CD4-positive, alpha-beta memory T cell (primary cell): ENCODE data around the gene KCNH2. TPM values are rescaled to one million over a fixed set of nuclear protein-coding genes. Genes with fewer than 3 reads are reported as not detected.

ENCODE experiments used
- CTCF ChIA-PET: fragments of 350-600 bp; sonication (Branson Sonifier 250); formaldehyde crosslinking; loops from one replicate; lab custom pipeline; 2021; ENCODE audit warnings: inconsistent platforms; ENCODE audit not compliant: partially characterized antibody; lab: Charles Lee
- POLR2A ChIA-PET: fragments of 350-600 bp; sonication (Branson Sonifier 250); formaldehyde crosslinking; loops from one replicate; lab custom pipeline; 2021; ENCODE audit not compliant: partially characterized antibody; lab: Charles Lee
- DNase-seq, 5 donors: peaks; one replicate each; pipeline versions ENCODE4 v3.0.0 to v3.0.0-alpha.2; 2020 to 2022; ENCODE audit warnings: mixed read lengths in 1 of 5
- H3K27ac ChIP-seq: one replicate; pipeline ENCODE4 v1.7.0; 2013; ENCODE audit warnings: low read depth, low read length
- H3K27me3 ChIP-seq: 2 replicates; pipeline ENCODE4 v1.7.0; 2013; ENCODE audit warnings: mild to moderate bottlenecking, low read length, moderate library complexity; ENCODE audit not compliant: insufficient read depth
- H3K36me3 ChIP-seq: 2 replicates; pipeline ENCODE4 v1.7.0; 2013; ENCODE audit warnings: mild to moderate bottlenecking, low read length, moderate library complexity; ENCODE audit not compliant: insufficient read depth
- H3K4me1 ChIP-seq: 2 replicates; pipeline ENCODE4 v1.7.0; 2013; ENCODE audit warnings: mild to moderate bottlenecking, low read length, moderate library complexity; ENCODE audit not compliant: insufficient read depth
- H3K4me3 ChIP-seq, 2 donors: one replicate each; pipeline ENCODE4 v1.7.0; 2013; ENCODE audit warnings: low read length in 2 of 2, mild to moderate bottlenecking in 1 of 2
- H3K9me3 ChIP-seq, 2 donors: one replicate each; pipeline ENCODE4 v1.7.0; 2013; ENCODE audit warnings: low read length in 2 of 2, control low read depth in 1 of 2; ENCODE audit not compliant: control insufficient read depth in 1 of 2
- H3K27ac Mint-ChIP-seq, 7 donors: one replicate each; pipeline ENCODE4 v1.8.0; 2020 to 2021; ENCODE audit warnings: mixed read lengths in 7 of 7, mild to moderate bottlenecking in 6 of 7, inconsistent platforms in 3 of 7, moderate library complexity in 3 of 7
- H3K27me3 Mint-ChIP-seq, 2 donors: one replicate each; pipeline ENCODE4 v1.8.0; 2020 to 2021; ENCODE audit warnings: mixed read lengths in 2 of 2
- H3K36me3 Mint-ChIP-seq, 2 donors: one replicate each; pipeline ENCODE4 v1.8.0; 2020 to 2021; ENCODE audit warnings: mixed read lengths in 2 of 2, inconsistent platforms in 1 of 2, mild to moderate bottlenecking in 1 of 2
- H3K4me1 Mint-ChIP-seq, 4 donors: one replicate each; pipeline ENCODE4 v1.8.0; 2020 to 2021; ENCODE audit warnings: mixed read lengths in 4 of 4, mild to moderate bottlenecking in 1 of 4
- H3K4me3 Mint-ChIP-seq, 8 donors: one replicate each; pipeline ENCODE4 v1.8.0; 2020 to 2021; ENCODE audit warnings: mixed read lengths in 8 of 8, mild to moderate bottlenecking in 7 of 8, moderate library complexity in 6 of 8, inconsistent platforms in 3 of 8
- H3K9me3 Mint-ChIP-seq, 8 donors: one replicate each; pipeline ENCODE4 v1.8.0; 2020 to 2021; ENCODE audit warnings: mixed read lengths in 8 of 8, mild to moderate bottlenecking in 5 of 8, inconsistent platforms in 3 of 8, moderate library complexity in 1 of 8
- intact Hi-C: fragments of 100-400 bp; cut with micrococcal nuclease; formaldehyde crosslinking; loops from one replicate; pipeline ENCODE4 v1.15.1; 2023
- polyA plus RNA-seq, 2 donors: library from polyadenylated mRNA; unstranded; fragments of 300-500 nt; fragmentation: Illumina TruSeq; gene quantifications; one replicate each; pipeline ENCODE4 v1.2.3, GENCODE V29; 2021
- total RNA-seq, 2 experiments: library from RNA; stranded (reverse); gene quantifications; one replicate each; pipeline ENCODE4 v1.2.3, GENCODE V29; 2021

Gene KCNH2
- total and polyA plus RNA-seq, 4 experiments from 2014 or later = 1.8 to 2.6 (median 2.4) TPM

- ChIA-PET POLR2A (no interaction called here), CTCF (no interaction called here)
- no peak overlapping the region for H3K27ac Mint-ChIP-seq
- H3K9me3 Mint-ChIP-seq = no peaks in the 10 kb centered on the region
- H3K27me3 Mint-ChIP-seq = peaks cover 3% of the 10 kb centered on the region in 2 donors
- peaks cover 0 to 1% of the 10 kb centered on the region in 2 donors for H3K36me3 Mint-ChIP-seq
- H3K4me3 Mint-ChIP-seq = no peak overlapping the region
- peaks cover 9% of the 10 kb centered on the region for H3K4me1 ChIP-seq
- no peak overlapping the region for H3K4me3 ChIP-seq
- intact Hi-C loops = no loop called here
- no peaks in the 10 kb centered on the region for H3K36me3 ChIP-seq
- H3K27ac ChIP-seq = no peak overlapping the region
- no peak for DNase-seq
- H3K4me1 Mint-ChIP-seq = peaks cover 7 to 24% (median 11%) of the 10 kb centered on the region in 4 donors
- no peaks in the 10 kb centered on the region for H3K9me3 ChIP-seq
- H3K27me3 ChIP-seq = no peaks in the 10 kb centered on the region
Measured at GRCh38 chr7:150947241-150947745, 30.8 kb downstream of the KCNH2 start.

- no peak overlapping the region for H3K4me3 ChIP-seq
- H3K4me1 ChIP-seq = peaks cover 15% of the 10 kb centered on the region
- no peak overlapping the region for H3K27ac Mint-ChIP-seq
- H3K36me3 Mint-ChIP-seq = peaks cover 0 to 1% of the 10 kb centered on the region in 2 donors
- H3K27me3 Mint-ChIP-seq = peaks cover 3% of the 10 kb centered on the region in 2 donors
- no peak for DNase-seq
- CTCF ChIA-PET = no interaction called here
- no peak overlapping the region for H3K27ac ChIP-seq
- H3K36me3 ChIP-seq = no peaks in the 10 kb centered on the region
- no peak overlapping the region for H3K4me3 Mint-ChIP-seq
- H3K9me3 Mint-ChIP-seq = no peaks in the 10 kb centered on the region
- intact Hi-C loops = no loop called here
- H3K9me3 ChIP-seq = no peaks in the 10 kb centered on the region
- peaks cover 13 to 31% (median 17%) of the 10 kb centered on the region in 4 donors for H3K4me1 Mint-ChIP-seq
- H3K27me3 ChIP-seq = no peaks in the 10 kb centered on the region
- POLR2A ChIA-PET = no interaction called here
Measured at GRCh38 chr7:150946421-150947240, 31.5 kb downstream of the KCNH2 start.

- Mint-ChIP-seq H3K4me1 (peaks cover 13 to 38% (median 21%) of the 10 kb centered on the region in 4 donors), H3K27me3 (peaks cover 3% of the 10 kb centered on the region in 2 donors), H3K36me3 (peaks cover 0 to 1% of the 10 kb centered on the region in 2 donors), H3K9me3 (no peaks in the 10 kb centered on the region), H3K4me3 (no peak overlapping the region), H3K27ac (no peak overlapping the region)
- H3K9me3 ChIP-seq = no peaks in the 10 kb centered on the region
- no peak overlapping the region for H3K27ac ChIP-seq
- POLR2A ChIA-PET = no interaction called here
- CTCF ChIA-PET = no interaction called here
- H3K4me1 ChIP-seq = peaks cover 19% of the 10 kb centered on the region
- intact Hi-C loops = no loop called here
- no peaks in the 10 kb centered on the region for H3K27me3 ChIP-seq
- DNase-seq = no peak
- no peak overlapping the region for H3K4me3 ChIP-seq
- H3K36me3 ChIP-seq = no peaks in the 10 kb centered on the region
Measured at GRCh38 chr7:150945853-150946420, 32.2 kb downstream of the KCNH2 start.

GRCh38 chr7:150945171-150945852 is 32.8 kb downstream of the KCNH2 start:
- Mint-ChIP-seq H3K27me3 (peaks cover 3% of the 10 kb centered on the region in 2 donors), H3K9me3 (no peaks in the 10 kb centered on the region), H3K27ac (no peak overlapping the region), H3K36me3 (peaks cover 0 to 1% of the 10 kb centered on the region in 2 donors), H3K4me3 (no peak overlapping the region), H3K4me1 (peaks cover 13 to 44% (median 23%) of the 10 kb centered on the region in 4 donors)
- Histone ChIP-seq H3K36me3 (no peaks in the 10 kb centered on the region), H3K27ac (no peak overlapping the region), H3K27me3 (no peaks in the 10 kb centered on the region), H3K4me3 (no peak overlapping the region), H3K9me3 (no peaks in the 10 kb centered on the region), H3K4me1 (peaks cover 19% of the 10 kb centered on the region)
- intact Hi-C loops = no loop called here
- POLR2A ChIA-PET = no interaction called here
- DNase-seq = peak in 1 of 5 donors; percentile 35
- CTCF ChIA-PET = no interaction called here

GRCh38 chr7:150944066-150945042 is 33.8 kb downstream of the KCNH2 start:
- DNase-seq = no peak
- no peaks in the 10 kb centered on the region for H3K9me3 Mint-ChIP-seq
- CTCF ChIA-PET = no interaction called here
- no peaks in the 10 kb centered on the region for H3K36me3 Mint-ChIP-seq
- intact Hi-C loops = no loop called here
- H3K27ac Mint-ChIP-seq = peak overlapping the region in 5 of 7 donors; percentile 12 to 73 (median 30)
- peaks cover 21% of the 10 kb centered on the region for H3K4me1 ChIP-seq
- no peaks in the 10 kb centered on the region for H3K9me3 ChIP-seq
- no peaks in the 10 kb centered on the region for H3K36me3 ChIP-seq
- no peaks in the 10 kb centered on the region for H3K27me3 ChIP-seq
- H3K4me3 ChIP-seq = no peak overlapping the region
- peaks cover 13 to 44% (median 25%) of the 10 kb centered on the region in 4 donors for H3K4me1 Mint-ChIP-seq
- peaks cover under 1 to 3% of the 10 kb centered on the region in 2 donors for H3K27me3 Mint-ChIP-seq
- POLR2A ChIA-PET = no interaction called here
- H3K27ac ChIP-seq = no peak overlapping the region
- peak overlapping the region in 1 of 8 donors; percentile 72 for H3K4me3 Mint-ChIP-seq

GRCh38 chr7:150943453-150943814 is 34.7 kb downstream of the KCNH2 start:
- H3K27me3 Mint-ChIP-seq = peaks cover 0 to 2% of the 10 kb centered on the region in 2 donors

More at GRCh38 chr7:150943453-150943814, 34.7 kb downstream of the KCNH2 start:
- Histone ChIP-seq H3K36me3 (no peaks in the 10 kb centered on the region), H3K4me1 (peaks cover 30% of the 10 kb centered on the region), H3K4me3 (no peak overlapping the region), H3K27me3 (no peaks in the 10 kb centered on the region), H3K9me3 (no peaks in the 10 kb centered on the region), H3K27ac (no peak overlapping the region)
- Mint-ChIP-seq H3K4me3 (peak overlapping the region in 1 of 8 donors; percentile 46), H3K27ac (no peak overlapping the region), H3K4me1 (peaks cover 16 to 52% (median 32%) of the 10 kb centered on the region in 4 donors), H3K9me3 (peaks cover 0 to 2% (median 0%) of the 10 kb centered on the region in 8 donors), H3K36me3 (no peaks in the 10 kb centered on the region)
- intact Hi-C loops = no loop called here
- DNase-seq = no peak
- POLR2A ChIA-PET = interaction anchor here (0.6 kb wide), 1 partner anchor 75 kb away, joined by 3 read pairs; no protein-coding TSS in a partner anchor
- CTCF ChIA-PET = no interaction called here
